A549 treated with ZK216348 at 1 μM for 4 hours (cell line): Measurements from ENCODE around the gene RGS1. TPM values are rescaled to one million over a fixed set of nuclear protein-coding genes. Genes with fewer than 3 reads are reported as not detected.

ENCODE experiments used
- total RNA-seq: library from RNA; stranded (reverse); fragments of 200-300 nt; extraction: Qiagen RNA extraction; gene quantifications from 5 replicates; pipeline ENCODE4 v1.2.3, GENCODE V29; 2022; ENCODE audit warnings: low read depth

The RGS1 gene, protein sequence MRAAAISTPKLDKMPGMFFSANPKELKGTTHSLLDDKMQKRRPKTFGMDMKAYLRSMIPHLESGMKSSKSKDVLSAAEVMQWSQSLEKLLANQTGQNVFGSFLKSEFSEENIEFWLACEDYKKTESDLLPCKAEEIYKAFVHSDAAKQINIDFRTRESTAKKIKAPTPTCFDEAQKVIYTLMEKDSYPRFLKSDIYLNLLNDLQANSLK
- not detected in 5 replicates for total RNA-seq

DNA sequence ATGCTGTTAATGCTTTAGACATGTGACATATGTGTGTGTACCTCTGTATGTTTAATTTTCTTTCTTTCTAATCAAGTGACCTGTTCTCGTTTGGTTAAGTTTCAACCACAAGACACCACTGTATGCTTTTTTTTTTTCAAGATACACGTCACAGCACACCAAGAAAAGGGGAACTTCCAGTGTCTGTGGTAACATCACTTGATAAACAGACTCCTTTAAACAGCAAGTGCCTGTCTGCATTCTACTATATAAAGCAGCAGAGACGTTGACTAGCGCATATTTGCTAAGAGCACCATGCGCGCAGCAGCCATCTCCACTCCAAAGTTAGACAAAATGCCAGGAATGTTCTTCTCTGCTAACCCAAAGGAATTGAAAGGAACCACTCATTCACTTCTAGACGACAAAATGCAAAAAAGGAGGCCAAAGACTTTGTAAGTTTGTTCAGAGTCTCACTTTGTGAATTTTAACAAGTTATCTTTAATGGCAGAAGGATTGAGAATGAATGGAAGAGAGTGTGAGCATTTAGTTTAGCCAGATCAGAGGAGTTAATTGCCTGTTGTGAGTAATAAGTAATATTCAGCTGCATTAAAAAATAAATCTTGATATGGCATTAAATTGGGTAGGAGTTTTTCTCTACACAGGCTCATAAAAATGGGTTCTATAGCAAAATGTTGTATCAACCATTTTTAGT lies at the start of gene RGS1:
TSS of gene RGS1 (plus strand) at position 275 of the 691 bp plus-strand sequence. CDS start at position 295, 20 bp downstream.

Other genes with a start within 250 kb of the RGS1 start
- not detected in 5 replicates for gene RGS13, start 60.4 kb downstream of the RGS1 start, total RNA-seq
- gene RGS2, start 233.3 kb downstream of the RGS1 start, total RNA-seq: 53.8 to 89.9 TPM (median 58.2 TPM) in 5 replicates